ENCODE results near the gene ZNF804A.
"Not testable (repeated sequence)": the region's sequence is repeated elsewhere in the genome, so short reads cannot be mapped to it uniquely, and the experiment has no call there.

The ZNF804A gene

DNA sequence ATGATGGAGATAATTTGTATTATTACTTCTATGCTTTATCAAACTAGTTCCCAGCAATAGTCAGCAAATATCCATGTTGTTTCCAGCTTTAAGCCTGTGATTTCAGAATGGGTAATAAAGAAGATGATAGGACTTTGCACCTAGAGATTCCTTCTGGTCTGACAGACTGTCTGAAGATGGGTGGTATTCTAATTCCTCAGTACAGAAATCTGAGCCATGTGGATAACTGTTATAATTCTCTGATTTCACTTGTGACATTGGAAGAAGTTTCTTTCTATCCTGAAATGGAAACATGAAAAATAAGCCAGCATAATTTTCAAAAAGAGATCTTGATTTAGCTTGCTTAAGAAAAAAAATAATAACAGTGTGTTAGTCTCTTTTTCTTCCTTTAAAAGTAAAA lies 130.1 kb downstream of the ZNF804A start:
- DNase-seq (ENCODE audit: low spot score): no peak

DNA sequence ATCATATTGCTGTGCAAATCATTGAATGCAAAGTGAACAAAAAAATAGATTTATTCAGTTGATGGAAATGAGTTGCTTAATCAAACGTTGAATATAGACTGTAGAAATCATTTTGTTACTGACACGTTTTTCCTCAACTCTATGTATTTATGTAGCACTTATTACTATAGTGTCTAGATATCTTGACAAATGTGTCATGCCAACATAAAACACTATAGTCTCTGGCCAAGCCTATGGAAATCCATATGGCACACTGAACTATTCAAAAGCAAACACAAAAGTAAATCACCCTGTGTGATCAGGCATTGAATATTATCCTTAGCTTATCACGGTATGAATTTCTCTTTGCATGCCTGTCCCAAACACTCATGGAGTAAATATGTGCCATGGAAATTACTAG lies 131.3 kb downstream of the ZNF804A start:
- no peak for DNase-seq (ENCODE audit: low spot score)

DNA sequence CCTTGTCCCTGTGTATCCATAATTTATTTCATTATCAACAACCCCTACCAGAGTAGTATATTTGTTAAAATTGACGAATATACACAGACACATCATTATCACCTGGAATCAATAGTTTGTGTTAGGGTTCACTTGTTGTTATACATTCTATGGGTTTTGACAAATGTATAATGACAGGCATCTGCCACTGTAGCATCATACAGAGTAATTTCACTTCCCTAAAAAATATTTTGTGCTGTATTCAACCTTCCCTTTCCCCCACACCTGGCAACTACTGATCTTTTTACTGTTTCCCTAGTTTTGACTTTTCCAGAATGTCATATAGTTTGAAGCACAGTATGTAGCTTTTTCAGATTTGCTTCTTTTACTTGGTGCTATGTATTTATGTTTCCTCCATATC lies 132.0 kb downstream of the ZNF804A start:
- no peak for DNase-seq (ENCODE audit: low spot score)

DNA sequence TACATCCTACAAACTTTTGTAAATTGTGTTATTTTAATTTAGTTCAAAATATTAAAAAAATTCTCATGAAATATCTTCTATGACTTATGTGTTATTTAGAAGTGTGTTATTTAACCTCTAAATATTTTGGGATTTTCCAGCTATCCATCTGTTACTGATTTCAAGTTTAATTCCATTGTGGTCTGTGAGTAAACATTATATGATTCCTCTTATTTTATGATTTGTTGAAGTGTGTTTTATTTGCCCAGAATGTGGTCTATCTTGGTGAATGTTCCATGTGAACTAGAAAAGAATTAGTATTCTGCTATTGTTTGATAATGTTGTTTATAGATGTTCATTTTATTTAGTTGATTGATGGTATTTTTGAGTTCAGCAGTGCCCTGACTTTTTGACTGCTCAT lies 136.0 kb downstream of the ZNF804A start:
- no peak for DNase-seq (ENCODE audit: low spot score)

DNA sequence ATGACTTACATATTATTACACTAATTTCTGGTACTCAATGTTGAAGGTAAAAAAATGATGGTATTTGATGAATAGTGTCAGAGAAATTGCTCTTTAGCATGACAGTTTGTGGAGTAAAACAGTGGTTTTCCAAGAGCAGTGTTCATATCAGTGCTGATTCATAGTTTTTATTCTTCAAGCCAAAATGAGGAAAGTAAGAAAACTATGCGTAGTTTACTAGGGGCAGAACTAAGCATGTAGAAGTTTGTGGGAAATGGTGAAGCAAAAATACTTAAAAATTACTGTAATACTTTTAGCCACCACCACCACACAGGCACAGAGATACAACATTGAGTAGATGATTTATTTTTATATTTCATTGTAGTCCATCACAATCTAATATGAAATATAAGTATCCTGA lies 137.3 kb downstream of the ZNF804A start:
- no peak for DNase-seq (ENCODE audit: low spot score)

DNA sequence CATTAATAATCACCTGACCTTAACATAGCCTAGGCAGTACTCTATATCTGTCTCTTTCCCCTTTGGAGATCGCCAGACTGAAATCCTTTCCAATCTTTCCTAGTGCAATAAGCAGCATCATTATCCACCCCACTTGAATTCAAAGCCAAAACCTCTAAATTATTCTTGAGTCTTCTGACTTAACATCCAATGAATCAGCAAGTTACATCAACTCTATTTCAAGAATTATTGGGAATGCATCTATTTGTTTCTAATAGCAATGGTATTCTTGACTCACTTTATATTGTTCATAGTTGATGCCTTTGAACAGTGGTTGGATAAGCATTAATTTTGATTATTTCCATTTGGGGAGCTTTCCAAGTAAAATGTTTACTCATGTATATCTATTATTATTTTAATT lies 144.8 kb downstream of the ZNF804A start:
- DNase-seq (ENCODE audit: low spot score): no peak

DNA sequence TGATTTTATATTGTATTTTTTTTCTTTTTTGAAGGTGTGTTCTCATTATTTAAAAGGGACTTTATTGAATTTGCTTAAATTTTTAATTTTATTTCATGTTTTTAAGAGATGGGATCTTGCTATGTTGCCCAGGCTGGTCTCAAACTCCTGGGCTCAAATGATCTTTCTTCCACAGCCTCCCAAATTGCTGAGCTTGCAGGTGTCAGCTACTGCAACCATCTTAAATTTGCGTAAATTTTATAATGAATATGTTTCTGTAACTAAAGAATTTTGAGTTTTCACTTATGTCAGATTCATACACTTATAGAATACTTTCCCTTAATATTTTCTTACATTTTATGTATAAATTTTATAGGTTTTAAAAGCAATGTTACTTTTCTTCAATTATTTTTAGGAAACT lies 157.8 kb downstream of the ZNF804A start:
- DNase-seq (ENCODE audit: low spot score): no peak

DNA sequence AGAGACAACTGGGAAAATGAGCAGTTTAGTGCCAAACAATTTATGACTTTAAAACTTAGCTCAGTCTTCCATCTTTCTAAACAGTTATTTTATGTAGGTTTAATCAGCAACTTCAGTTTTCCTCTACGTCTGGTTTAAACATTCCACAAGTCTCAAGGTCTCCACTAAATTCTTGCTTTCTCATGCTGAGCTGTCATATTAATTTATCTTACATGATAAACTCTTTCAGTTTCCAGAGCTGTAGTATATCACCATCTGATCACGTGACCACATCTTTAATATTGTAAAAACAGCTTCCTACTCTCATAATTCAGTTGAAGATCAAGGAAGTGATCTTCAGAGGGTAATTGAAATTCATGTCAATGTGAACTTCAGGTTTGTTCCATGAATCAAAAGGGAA lies 158.6 kb downstream of the ZNF804A start:
- DNase-seq (ENCODE audit: low spot score): no peak

DNA sequence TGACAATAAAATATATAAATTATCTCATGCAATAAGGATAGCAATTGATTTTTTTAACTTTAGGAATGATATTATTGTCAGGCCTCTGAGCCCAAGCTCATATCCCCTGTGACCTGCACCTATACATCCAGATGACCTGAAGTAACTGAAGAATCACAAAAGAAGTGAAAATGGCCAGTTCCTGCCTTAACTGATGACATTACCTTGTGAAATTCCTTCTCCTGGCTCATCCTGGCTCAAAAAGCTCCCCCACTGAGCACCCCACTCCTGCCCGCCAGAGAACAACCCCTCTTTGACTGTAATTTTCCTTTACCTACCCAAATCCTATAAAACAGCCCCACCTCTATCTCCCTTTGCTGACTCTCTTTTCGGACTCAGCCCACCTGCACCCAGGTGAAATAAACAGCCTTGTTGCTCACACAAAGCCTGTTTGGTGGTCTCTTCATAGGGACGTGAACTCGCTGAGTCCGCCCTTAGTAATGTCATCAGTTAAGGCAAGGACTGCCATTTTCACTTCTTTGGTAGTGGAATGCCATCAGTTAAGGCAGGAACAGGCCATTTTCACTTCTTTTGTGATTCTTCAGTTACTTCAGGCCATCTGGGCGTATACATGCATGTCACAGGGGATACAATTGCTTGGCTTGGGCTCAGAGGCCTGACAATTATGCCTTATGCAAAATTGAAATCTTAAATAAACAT lies 161.4 kb downstream of the ZNF804A start:
- not testable (repeated sequence) for DNase-seq (ENCODE audit: low spot score)

DNA sequence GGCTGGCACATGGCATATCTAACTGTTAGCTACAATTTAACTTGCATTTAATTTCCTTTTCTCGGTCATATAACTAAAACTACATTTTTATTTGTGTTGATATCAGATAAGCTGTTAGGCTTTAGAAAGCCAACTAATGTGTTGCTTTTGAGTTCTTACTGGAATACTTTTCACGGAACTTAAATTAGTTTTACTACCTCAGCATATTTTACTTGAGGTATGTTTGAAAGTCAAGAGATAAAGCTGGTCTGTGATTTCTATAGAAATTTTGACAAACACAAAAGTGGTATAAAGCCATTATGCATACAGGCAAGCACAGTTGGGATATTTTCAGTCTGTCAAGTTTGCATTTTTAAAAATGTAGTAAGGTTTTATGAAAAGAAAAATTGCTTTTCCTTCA lies 162.6 kb downstream of the ZNF804A start:
- DNase-seq (ENCODE audit: low spot score): no peak

DNA sequence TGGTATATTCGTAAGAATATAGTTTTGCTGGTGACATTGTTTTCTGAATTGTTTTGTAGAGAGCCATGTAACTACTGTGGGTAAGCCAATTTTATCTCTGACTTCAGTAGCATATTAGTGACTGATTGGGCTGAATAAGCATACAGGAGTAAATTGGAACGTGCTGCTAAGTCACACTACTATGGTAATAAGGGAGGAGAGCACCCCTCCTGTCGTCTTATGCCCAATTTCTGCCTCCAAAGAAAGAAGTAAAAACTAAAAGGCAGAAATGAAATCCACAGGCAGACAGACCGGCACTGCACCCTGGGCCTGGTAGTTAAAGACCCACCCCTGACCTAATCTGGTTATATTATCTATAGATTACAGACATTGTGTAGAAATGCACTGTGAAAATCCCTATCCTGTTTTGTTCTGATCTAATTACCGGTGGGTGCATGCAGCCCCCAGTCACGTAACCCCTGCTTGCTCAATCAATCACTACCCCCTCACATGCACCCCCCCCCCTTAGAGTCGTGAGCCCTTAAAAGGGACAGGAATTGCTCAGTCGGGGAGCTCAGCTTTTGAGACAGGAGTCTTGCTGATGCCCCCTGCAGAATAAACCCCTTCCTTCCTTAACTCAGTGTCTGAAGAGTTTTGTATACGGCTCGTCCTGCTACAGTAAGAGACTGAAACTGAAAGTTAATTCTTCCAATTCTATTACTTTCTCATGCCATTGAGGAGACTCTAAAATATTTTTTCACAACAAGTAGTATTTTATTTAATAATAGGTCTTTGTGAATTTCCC lies 167.0 kb downstream of the ZNF804A start:
- DNase-seq (ENCODE audit: low spot score): no peak

DNA sequence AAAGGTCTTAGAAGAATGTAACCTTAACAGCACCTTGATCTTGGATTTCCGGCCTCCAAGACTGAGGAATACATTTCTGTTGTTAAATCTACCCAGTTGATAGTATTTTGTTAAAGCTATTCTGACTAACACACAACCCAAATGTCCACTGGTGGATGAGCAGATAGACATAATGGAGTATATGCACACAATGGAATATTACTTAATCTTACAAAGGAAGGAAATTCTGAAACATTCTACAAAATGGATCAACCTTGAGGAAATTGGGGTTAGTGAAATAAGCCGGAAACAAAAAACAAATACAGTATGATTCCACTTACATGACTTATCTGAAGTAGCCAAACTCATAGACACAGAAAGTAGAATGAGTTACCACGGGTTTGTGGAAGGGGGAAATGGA lies 168.7 kb downstream of the ZNF804A start:
- no peak for DNase-seq (ENCODE audit: low spot score)

DNA sequence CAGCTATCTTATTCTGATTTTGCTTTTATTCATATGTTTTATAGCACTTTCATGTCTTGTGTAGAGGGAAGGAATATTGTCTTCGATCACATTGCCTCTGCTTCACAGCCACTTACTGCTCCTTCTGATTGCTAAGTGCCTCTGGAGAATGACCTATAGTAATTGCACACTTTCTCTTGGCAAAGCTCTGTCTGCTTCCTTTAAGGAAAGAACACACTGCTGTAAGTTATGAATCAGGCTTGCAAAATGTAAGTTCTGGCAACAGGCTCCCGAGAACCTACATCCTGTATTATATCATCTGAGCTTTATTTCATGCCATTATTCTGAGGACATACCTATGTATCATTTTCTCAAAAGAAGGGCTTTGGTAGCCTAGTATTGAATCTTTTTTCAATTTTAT lies 170.7 kb downstream of the ZNF804A start:
- DNase-seq (ENCODE audit: low spot score): no peak

DNA sequence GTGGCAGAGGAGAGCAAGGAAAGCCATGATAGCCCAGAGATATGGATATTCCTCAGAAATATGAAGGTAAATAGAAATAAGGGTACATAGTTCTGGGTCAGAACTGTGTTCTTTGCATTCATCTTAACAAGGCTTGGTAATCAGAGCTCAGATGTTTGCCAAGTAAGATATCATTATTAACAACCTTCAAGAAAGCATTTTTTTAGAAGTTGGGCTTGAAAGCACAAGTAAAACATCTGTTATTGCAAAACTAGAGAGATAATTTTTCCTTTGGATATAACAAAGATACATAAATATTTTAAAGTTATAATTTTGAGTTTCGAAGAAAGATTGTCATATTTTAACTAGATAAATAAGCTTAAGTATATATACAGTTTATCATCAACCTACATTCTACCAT lies 171.4 kb downstream of the ZNF804A start:
- DNase-seq (ENCODE audit: low spot score): no peak

DNA sequence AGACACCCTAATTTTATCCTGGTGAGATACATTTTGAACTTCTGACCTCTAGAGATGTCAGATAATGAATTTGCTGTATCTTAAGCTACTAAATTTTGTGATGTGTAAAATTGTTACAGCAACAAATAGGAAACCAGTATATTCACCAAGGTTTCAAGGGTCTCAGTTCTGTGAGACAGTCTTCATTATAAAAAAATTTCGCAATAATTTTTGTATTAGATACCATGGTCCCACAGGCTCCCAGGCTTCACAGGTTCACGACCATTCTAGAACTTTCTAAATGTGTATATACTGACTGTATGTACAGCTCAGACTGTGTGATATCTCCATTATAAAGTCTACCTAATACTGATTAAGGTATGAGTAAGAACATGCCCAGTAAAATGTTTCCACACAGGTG lies 181.4 kb downstream of the ZNF804A start:
- DNase-seq (ENCODE audit: low spot score): no peak

DNA sequence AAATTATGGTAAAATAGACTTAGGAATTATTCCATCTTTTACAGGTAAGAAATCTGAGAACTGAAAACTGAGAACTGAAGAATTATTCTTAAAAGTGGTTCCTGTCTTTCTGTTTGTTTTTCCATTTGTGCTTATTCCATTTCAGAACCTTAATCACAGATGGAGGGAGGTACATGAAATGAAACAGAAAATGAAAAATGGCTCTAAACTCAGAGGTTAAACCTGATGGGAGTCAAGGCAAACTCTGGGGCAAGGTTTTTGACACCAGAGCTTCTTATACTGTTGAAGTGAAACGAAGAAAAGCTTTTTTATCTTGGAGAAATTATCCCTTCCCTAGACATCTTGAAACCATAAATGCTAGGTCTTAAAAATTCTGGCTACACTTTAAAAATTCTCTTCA lies 182.1 kb downstream of the ZNF804A start:
- DNase-seq (ENCODE audit: low spot score): no peak

DNA sequence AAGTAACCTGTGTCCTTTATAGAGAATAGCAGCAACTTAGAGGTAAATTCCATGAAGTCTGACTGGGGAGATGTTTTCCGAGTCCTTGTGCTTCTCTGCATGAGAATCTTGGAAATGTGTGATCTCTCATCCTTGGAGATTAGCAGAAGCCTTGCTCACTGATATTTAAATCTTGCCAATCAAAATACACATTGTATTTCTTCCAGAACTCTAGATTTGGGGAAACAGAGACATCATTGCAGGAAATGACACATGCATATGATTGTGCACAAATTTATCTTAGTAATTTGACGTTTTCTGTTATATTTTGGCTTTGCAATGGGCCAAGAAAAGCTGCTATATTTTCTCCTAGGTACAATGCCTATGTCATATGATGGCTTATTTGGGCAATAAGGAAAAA lies 182.6 kb downstream of the ZNF804A start:
- no peak for DNase-seq (ENCODE audit: low spot score)

DNA sequence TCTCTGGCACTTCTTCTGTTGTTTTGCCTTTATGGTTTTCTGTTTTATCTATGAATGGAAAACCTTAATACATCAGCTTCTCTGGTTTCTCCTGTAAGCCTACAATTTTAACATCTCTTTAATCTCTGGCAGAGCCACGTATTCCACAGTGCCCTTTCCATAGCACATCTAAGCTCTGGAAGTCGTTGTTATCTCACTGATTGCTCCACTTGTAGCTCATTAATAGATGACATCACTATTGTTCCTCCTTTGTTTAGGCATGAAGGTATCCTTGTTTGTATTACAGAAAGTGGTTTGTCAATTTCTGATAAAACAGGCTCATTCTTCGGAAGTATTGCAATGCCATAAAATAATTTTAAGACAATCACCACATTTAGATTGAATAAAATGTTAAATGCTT lies 185.2 kb downstream of the ZNF804A start:
- no peak for DNase-seq (ENCODE audit: low spot score)

DNA sequence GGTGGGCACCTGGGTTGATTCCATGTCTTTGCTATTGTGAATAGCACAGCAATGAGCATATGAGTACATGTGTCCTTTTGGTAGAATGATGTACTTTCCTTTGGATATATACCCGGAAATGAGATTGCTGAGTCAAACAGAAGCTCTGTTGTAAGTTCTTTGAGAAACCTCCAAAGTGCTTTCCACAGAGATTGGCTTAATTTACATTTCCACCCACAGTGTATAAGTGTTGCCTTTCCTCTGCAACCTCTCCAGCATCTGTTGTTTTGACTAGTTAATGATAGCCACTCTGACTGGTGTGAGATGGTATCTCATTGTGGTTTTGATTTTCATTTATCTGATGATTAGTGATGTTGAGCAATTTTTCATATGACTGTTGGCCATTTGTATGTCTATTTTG lies 194.8 kb downstream of the ZNF804A start:
- DNase-seq (ENCODE audit: low spot score): no peak

DNA sequence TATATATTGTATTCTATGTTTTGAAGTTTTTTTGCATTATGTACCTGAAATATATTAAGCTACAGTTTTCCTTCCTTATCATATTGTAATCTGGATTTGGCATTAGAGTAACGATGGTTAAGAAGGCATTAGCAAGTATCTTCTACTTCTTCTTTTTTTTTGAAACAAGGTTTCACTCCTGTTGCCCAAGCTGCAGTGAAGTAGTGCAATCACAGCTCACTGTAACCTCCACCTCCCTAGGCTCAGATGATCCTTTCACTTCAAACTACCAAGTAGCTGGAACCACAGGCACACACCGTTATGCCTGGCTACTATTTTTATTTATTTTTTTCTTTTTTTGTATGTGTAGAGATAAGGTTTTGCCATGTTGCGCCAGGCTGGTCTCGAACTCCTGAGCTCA lies 201.1 kb downstream of the ZNF804A start:
- no peak for DNase-seq (ENCODE audit: low spot score)

DNA sequence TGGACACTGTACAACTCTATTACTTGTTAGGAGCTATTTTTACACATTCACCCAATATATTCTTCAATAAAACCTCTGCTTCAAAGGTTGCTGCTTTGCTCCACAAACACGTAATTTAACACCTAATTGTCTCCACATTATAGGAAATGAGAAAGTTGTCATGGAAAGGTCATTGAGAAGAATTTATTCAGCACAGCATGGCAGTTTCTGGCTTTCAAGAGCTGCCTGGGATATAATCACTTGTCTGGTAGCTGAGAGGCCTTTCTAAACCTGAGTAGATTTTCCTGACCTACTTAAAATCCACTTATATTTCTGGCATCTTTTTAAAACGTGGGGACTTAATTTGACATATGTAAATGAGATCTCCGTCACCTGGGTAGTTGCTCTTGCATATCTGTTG lies 216.1 kb downstream of the ZNF804A start:
- no peak for DNase-seq (ENCODE audit: low spot score)

DNA sequence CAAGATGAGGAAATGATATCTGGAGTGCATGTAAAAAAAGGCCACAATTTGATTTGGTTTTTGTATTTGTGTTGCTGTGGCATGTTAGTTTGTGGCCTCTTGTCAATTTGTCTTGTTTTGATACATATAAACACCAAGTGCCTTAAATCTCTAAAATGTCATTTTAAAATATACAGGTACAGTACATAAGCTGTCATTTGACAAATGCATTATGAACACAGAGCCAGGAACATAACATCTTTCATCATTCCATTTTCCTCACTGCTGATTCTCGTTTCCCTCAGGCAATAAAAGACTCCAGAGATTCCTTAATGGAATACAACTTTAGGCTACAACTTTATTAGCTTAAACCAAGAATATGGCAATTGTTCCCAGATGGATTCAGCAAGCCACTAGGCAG lies 217.5 kb downstream of the ZNF804A start:
- no peak for DNase-seq (ENCODE audit: low spot score)

DNA sequence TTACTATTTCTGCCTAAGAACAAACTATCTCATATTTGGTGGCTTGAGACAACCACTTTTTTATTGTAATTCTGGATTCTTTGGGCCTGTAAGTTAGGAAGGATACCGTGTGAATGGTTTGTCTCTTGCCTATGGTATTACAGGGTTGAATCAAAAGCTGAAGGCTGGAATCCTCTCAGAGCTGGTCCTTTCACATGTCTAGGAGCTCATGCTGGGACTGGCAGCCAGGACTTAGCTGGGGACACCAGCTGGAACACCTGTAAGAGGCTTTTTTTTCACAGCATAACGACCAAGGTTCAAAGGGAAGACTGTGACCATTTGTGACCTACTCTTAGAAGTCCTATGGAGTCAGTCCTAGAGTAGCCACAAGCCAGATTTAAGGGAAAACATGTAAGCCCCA lies 226.3 kb downstream of the ZNF804A start:
- DNase-seq (ENCODE audit: low spot score): no peak

DNA sequence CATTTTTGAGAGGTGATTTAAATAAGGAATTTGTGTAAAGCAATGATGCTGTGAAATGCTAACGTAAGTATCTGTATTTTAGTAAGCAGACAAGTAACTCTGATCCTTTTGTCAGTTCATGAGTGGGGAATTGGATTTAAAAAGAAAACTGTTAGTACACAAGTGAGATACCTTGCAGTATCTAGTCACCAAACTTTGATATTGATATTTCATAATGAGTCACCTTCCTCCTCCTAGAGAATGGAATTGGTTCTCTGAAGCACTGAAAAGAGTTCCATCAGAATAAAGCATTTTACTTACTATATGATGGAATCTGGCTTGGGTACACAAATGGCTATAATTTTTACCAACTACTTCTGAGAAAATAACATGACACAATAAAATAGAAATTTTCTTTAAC lies 232.2 kb downstream of the ZNF804A start:
- DNase-seq (ENCODE audit: low spot score): no peak
